GM21723 (cell line): ENCODE measurements around the gene CHKA.
A peak's percentile ranks its signal among the peaks of the same experiment; 100 is the strongest.

Source experiments
- ATAC-seq: cut with Tn5 transposase; IDR thresholded peaks from one replicate; pipeline ENCODE4 v1.9.1; 2021; ENCODE audit warnings: mild to moderate bottlenecking, moderate library complexity; ENCODE audit not compliant: unreplicated experiment

Gene CHKA

DNA sequence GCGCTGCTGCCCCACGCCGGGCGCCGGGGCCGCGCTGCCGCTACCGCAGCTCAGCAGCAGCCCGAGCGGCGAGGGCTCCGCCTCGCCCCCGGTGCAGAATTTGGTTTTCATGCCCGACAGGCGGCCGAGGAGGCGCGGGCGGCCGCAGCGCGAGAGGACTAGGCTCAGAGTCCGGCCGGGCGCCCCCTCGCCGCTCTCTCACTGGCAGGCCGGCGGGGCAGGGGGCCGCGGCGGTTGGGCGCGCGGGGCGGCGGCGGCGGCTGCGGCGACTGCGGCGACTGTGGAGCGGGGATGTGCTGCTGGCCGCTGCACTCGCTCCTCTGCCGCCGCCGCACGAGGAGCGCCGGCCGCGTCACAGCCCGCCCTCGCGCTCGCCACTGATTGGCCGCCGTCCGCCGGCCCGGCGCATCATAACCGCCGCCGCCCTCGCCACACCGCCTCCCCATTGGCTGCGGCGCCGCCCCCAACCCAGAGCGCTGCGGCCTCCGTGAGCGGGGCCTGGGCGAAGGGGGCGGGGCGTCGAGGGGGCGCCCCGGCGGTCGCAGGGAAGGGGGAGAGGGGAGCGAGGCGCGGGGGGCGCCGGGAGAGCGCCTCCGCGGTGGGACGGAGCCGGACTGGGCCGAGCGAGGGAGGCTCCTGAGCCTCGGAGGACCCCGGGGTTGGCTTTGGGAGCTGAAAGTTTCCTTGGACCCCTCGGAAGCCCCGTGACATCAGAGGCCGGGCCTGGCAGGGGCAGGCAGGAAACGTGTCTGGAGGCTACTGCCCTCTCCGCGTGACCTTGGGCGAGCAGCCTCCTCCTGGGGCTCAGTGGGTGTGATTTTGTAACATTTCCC is at the start of gene CHKA:
Gene CHKA (minus strand): TSS at position 322 of the 833 bp plus-strand sequence. CDS start 211 bp downstream, at position 111.
- peak; percentile 77 for ATAC-seq

DNA sequence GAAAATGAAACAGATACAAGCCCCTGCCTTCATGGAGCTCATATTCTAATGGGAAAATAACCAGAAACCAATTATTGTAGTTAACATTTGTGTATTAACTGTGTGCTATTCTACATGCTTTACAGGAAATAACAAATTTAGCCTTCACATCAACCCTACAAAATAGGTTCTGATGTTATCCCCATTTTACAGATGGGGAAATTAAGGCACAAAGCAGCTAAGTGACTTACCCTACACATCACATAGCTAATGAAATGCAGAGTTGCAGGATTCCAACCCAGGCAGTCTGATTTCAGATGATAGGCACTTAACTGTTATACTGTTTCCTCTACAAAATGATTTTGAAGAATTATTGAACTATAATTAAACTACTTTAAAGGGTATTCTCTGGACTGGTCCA is 48.3 kb upstream of the CHKA start:
- ATAC-seq, result no peak

- no peak for ATAC-seq
Observed at GRCh38 chr11:68168694-68169093, 47.5 kb upstream of the CHKA start.

DNA sequence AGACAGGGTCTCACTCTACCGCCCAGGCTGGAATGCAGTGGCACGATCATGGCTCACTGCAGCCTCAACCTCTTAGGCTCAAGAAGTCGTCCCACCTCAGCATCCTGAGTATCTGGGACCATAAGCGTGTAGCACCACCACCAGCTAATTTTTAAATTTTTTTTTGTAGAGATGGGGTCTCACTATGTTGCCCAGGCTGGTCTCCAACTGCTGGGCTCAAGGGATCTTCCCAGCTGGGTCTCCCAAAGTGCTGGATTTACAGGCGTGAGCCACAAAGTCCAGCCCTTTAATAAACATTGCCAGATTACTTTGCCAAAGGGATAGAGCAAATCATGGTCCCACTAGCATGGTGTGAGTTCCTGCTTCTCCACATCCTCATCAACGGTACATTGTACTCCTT is 46.3 kb upstream of the CHKA start:
- no peak for ATAC-seq

DNA sequence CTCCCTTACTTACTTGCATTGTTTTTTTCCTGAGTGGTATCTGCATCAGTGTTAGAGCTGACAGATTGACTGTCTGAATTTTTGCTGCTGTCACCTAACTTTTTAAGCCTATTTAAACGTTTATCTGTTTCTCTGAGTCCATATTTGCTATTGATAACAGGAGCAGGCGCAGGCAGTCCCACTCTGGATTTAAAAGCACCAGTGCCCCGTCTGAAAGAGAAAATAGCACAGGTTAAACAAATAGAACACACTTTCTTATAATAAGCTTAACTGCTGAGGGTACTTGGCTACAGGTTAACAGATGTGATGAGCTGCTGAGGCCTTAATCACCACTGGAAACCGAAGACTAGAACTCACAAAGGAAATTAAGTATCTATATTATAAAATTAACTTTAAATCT is 45.8 kb upstream of the CHKA start:
- no peak for ATAC-seq

- ATAC-seq, result no peak
Observed at GRCh38 chr11:68165601-68166000, 44.4 kb upstream of the CHKA start.

GRCh38 chr11:68164437-68164836 is 43.2 kb upstream of the CHKA start:
- ATAC-seq, result no peak

DNA sequence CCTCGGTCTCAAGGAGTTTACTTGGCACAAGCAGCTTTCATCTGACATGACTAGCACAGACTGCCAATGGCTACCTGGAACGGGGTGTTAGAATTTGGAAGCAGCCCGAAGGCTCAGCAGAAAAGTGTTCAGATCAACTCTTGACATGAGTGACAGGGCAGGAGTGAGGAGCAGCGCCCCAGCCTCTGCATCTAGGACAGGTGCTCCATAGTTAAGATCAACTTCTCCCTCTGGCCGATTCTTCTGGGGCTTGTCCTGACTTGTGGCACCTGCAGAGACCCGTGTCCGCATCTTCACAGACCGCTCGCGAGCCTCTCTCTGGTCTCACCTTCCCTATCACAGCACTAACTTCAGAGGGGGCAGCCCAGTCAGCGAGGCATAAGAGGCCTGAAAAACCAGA is 42.5 kb upstream of the CHKA start:
- no peak for ATAC-seq

DNA sequence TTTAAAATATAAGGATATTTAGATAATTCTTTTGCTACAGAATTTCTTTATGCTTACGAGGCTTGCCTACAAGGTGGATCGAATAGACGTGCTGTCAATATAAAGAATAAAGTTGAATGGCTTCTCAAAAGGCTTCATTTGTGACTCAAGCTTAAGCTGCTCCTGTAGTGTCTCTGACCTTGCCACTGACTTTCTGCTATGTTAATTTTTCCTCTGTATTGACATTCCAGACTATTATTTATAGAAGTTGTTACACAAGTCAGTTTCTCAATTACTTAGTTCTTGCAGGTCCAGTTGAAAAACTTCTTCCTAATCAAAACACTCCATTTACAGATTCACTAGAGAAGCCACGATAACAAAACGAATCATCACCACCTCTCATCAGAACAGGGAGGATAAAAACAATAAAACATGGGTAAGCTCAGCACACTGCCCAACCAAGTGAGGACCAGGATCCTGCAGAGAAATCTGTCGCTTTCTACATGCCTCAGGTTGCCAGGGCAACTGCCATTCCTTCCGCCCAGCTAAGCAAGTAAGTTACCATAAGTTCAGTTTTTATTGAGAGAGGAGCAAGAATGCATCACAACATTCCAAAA is 39.0 kb upstream of the CHKA start:
- ATAC-seq, result no peak

- ATAC-seq, result no peak
Observed at GRCh38 chr11:68159665-68160064, 38.5 kb upstream of the CHKA start.

DNA sequence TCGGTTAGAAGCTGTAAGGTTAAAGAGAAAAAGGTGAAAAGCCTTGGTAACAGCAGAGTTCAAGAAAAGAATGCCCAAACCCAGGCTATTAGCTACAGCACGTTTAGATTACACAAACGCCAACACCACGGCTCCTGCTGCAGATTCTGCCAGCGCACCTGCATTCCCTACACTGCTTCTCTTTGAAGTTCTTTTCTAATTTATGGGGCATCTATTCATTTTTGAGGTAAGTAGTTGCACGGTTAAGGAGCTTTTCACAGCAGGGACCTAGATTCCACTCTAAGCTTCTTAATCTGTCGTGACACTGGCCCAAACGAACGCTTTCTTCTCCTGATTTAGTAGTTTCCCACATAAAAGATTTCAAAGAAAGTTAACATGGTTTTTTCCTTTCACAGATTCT is 38.0 kb upstream of the CHKA start:
- ATAC-seq, result no peak

DNA sequence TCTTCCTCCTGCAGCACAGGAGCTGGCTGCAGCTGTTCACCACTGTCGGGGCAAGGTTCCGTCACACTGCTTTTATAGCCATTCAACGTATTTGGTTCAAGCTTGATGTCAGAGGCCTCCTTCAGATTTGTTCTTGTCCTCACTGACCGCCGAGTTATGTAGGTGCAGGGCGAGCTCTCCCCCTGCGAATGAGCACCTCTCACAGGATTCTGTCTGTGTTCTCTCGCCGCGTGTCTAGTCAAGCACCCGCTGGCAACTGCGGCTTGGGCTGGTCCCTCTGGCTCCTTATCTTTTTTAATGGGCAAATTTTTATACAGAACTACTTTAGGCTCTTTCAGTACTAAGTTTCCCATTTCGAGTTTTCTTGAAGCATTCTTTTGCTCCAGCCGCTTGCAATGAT is 37.4 kb upstream of the CHKA start:
- ATAC-seq, result no peak

DNA sequence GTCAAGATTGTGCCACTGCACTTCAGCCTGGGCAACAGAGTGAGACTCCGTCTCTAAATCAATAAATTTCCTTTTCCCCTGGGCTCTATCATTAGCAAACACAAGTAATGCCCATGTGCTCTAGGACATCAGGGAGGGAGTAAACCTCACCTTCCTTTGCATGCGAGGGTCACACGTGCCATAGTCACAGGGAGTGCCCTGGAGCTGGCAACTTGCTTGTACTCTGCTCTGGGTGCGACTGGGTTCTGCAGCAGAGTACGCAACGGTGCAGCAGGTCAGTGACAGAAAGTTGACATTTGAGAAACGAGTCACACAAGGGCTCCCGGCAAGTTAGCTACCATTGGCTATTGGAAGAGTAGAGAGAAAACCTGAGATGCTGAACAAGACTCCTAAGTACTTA is 32.6 kb upstream of the CHKA start:
- ATAC-seq, result no peak

DNA sequence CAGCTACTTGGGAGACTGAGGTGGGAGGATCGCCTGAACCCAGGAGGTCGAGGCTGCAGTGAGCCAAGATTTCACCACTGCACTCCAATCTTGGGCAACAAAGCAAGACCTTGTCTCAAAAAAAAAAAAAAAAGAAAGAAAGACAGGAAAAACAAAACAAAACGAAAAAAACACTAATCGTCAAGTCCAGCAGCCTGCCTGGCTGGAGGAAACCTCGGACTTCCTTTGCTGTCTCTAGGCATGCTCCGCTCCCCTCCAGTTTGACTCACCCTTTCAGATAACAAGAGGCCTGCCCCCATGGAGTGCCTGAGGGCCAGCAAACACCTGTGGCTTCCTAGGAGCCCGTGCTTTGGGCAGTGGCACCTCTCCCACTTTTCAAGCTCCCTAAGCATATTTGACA is 28.8 kb upstream of the CHKA start:
- ATAC-seq, result no peak

- no peak for ATAC-seq
Observed at GRCh38 chr11:68149417-68149816, 28.2 kb upstream of the CHKA start.

GRCh38 chr11:68148879-68149278 is 27.7 kb upstream of the CHKA start:
- no peak for ATAC-seq

DNA sequence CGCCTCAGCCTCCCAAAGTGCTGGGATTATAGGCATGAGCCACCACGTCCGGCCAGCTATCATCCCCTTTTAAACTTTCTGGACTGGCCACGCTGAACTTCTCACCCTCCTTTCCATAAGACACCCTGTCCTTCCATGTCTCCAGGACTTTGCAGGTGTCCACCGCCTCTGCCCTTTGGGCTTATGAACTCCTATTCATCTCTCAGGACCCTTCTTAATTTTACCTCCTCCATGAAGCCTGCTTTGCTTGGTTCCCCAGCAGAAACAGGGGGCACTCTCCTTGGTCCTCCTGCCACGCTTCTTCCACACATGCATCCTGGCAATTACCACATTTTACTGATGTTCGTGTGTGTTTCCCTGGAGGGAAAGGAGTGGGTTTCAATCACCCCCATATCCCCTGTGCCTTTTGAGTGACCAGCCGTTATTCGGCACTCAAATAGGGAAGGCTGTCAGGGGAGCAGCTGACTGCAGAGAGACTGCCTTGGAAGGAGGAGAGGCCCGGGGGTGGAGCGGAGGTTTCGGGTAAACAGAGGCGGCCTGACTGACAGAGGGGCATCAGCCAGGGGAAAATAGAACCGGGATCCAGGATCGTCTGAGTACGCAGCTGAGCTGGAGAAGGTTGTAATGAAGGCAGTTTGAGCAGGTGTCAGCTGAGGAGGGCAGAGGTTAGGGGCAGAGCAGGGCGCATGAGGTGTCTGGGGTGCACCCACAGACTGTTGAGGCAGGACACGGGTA is 27.1 kb upstream of the CHKA start:
- ATAC-seq, result no peak

DNA sequence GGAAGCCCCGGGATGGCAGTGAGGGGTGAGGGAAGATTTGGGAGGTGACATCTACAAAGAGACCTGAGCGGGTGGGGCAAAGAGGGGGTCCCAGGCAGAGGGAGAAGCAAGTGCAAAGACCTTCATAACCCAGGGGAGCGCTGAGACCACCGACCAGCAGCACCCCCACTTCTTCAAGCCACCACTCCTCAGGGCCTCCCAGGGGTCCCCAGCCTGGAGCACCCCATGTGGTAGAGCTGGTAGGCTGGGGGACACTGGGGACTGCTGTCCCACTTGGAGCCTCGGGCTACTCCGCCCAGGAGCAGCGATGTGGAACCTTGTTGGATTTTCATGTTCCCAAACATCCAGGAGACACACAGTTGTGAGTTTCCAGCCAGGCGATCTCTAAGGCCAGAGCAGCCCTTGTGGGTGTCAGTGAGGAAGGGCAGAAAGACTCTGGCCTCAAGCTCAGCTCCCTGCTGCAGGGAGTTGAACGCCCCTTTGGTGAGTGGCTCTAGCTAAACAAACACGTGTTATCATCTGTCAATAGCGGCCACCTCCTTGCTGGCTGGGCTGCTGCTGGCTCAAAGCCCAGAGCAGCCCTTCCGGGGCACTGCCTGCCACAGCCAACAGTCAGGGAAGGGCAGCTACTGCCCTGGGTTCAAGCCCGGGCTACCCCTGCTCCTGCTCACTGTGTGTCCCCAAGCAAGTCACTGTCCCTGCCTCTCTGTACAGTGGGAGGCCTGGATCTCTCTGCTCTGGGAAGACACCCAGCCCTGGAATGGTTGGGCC is 25.7 kb upstream of the CHKA start:
- no peak for ATAC-seq

GRCh38 chr11:68146010-68146540 is 24.9 kb upstream of the CHKA start:
- no peak for ATAC-seq

- no peak for ATAC-seq
Observed at GRCh38 chr11:68145120-68145866, 24.1 kb upstream of the CHKA start.
